ENCODE data around the gene CHRM1.

Gene CHRM1

GRCh38 chr11:62895501-62895900 is 25.7 kb downstream of the CHRM1 start:
- no peak overlapping the region for H2BK120ac ChIP-seq (ENCODE audit: low read depth, low read length)
- H3K9me3 ChIP-seq (replicated peaks in 1 of 2; ENCODE audit: control insufficient read depth in 2 of 2, insufficient read depth in 1 of 2, low read depth in 1 of 2, low read length in 2 of 2), result no peaks in the 10 kb centered on the region
- no peak overlapping the region for H3K23ac ChIP-seq (ENCODE audit: low read depth, low read length, poor library complexity)
- no peak overlapping the region for H3K4me2 ChIP-seq (ENCODE audit: insufficient read depth, low read length, poor library complexity, severe bottlenecking)
- H3K27me3 ChIP-seq (ENCODE audit: control insufficient read depth in 3 of 3, insufficient read depth in 3 of 3, low read depth in 1 of 3, low read length in 3 of 3), result no peaks in the 10 kb centered on the region
- no peak overlapping the region for H3K4me3 ChIP-seq (ENCODE audit: low read length in 2 of 2)
- H3K4ac ChIP-seq (ENCODE audit: low read length), result no peak overlapping the region
- H2AFZ ChIP-seq (ENCODE audit: low read length), result no peak overlapping the region
- H3K18ac ChIP-seq (ENCODE audit: low read length), result no peak overlapping the region
- H3K14ac ChIP-seq (ENCODE audit: low read length), result no peak overlapping the region
- DNase-seq (ENCODE audit: low spot score), result no peak
- no peak overlapping the region for H2BK5ac ChIP-seq (ENCODE audit: low read length)
- no CpG with 5 or more reads among the region's 6 CpGs for WGBS, 2 donors (ENCODE audit: extremely low coverage in 2 of 2, insufficient read length in 2 of 2, insufficient replicate concordance in 1 of 2)
- no peaks in the 10 kb centered on the region for H3K79me1 ChIP-seq (ENCODE audit: low read depth, low read length)
- H3K27ac ChIP-seq (replicated peaks; ENCODE audit: low read length), result no peak overlapping the region
- no peak overlapping the region for H2BK12ac ChIP-seq (ENCODE audit: low read length)
- H4K91ac ChIP-seq (ENCODE audit: low read depth, low read length, poor library complexity), result no peak overlapping the region
- no peak overlapping the region for H3K9ac ChIP-seq (ENCODE audit: low read depth, low read length, poor library complexity)
- no peaks in the 10 kb centered on the region for H3K4me1 ChIP-seq (ENCODE audit: control insufficient read depth in 2 of 2, insufficient read depth in 1 of 2, low read depth in 1 of 2, low read length in 2 of 2)
- H2AK5ac ChIP-seq (ENCODE audit: low read depth, low read length), result no peak overlapping the region
- H2BK15ac ChIP-seq (ENCODE audit: low read length), result no peak overlapping the region
- no peak overlapping the region for H4K8ac ChIP-seq (ENCODE audit: low read depth, low read length)
- no peaks in the 10 kb centered on the region for H3K36me3 ChIP-seq (replicated peaks in 1 of 2; ENCODE audit: control insufficient read depth in 2 of 2, insufficient read depth in 2 of 2, low read length in 2 of 2)

- Histone ChIP-seq H3K4ac (ENCODE audit: low read length) (no peak overlapping the region), H3K4me3 (ENCODE audit: low read length in 2 of 2) (no peak overlapping the region), H2BK5ac (ENCODE audit: low read length) (no peak overlapping the region), H2BK15ac (ENCODE audit: low read length) (no peak overlapping the region), H4K8ac (ENCODE audit: low read depth, low read length) (no peak overlapping the region), H3K4me2 (ENCODE audit: insufficient read depth, low read length, poor library complexity, severe bottlenecking) (no peak overlapping the region), H3K9me3 (replicated peaks in 1 of 2; ENCODE audit: control insufficient read depth in 2 of 2, insufficient read depth in 1 of 2, low read depth in 1 of 2, low read length in 2 of 2) (no peaks in the 10 kb centered on the region), H2AFZ (ENCODE audit: low read length) (no peak overlapping the region), H3K27ac (replicated peaks; ENCODE audit: low read length) (no peak overlapping the region), H3K79me1 (ENCODE audit: low read depth, low read length) (peaks cover 2% of the 10 kb centered on the region), H3K4me1 (ENCODE audit: control insufficient read depth in 2 of 2, insufficient read depth in 1 of 2, low read depth in 1 of 2, low read length in 2 of 2) (no peaks in the 10 kb centered on the region), H3K27me3 (ENCODE audit: control insufficient read depth in 3 of 3, insufficient read depth in 3 of 3, low read depth in 1 of 3, low read length in 3 of 3) (no peaks in the 10 kb centered on the region), H4K91ac (ENCODE audit: low read depth, low read length, poor library complexity) (no peak overlapping the region), H3K23ac (ENCODE audit: low read depth, low read length, poor library complexity) (no peak overlapping the region), H3K18ac (ENCODE audit: low read length) (no peak overlapping the region), H2AK5ac (ENCODE audit: low read depth, low read length) (no peak overlapping the region), H3K36me3 (replicated peaks in 1 of 2; ENCODE audit: control insufficient read depth in 2 of 2, insufficient read depth in 2 of 2, low read length in 2 of 2) (peaks cover 20 to 29% of the 10 kb centered on the region in 2 donors), H2BK120ac (ENCODE audit: low read depth, low read length) (no peak overlapping the region), H2BK12ac (ENCODE audit: low read length) (no peak overlapping the region), H3K14ac (ENCODE audit: low read length) (no peak overlapping the region), H3K9ac (ENCODE audit: low read depth, low read length, poor library complexity) (no peak overlapping the region)
- no peak for DNase-seq (ENCODE audit: low spot score)
- WGBS, 2 donors (ENCODE audit: extremely low coverage in 2 of 2, insufficient read length in 2 of 2, insufficient replicate concordance in 1 of 2), result no CpG with 5 or more reads among the region's 10 CpGs
These were observed 28.9 kb downstream of the CHRM1 start for GRCh38 chr11:62892077-62892922.

- Histone ChIP-seq H3K4ac (ENCODE audit: low read length) (no peak overlapping the region), H3K9ac (ENCODE audit: low read depth, low read length, poor library complexity) (no peak overlapping the region), H3K4me1 (ENCODE audit: control insufficient read depth in 2 of 2, insufficient read depth in 1 of 2, low read depth in 1 of 2, low read length in 2 of 2) (peaks cover 0 to 6% of the 10 kb centered on the region in 2 donors), H3K27ac (replicated peaks; ENCODE audit: low read length) (no peak overlapping the region), H3K14ac (ENCODE audit: low read length) (no peak overlapping the region), H3K36me3 (replicated peaks in 1 of 2; ENCODE audit: control insufficient read depth in 2 of 2, insufficient read depth in 2 of 2, low read length in 2 of 2) (peaks cover 39 to 54% of the 10 kb centered on the region in 2 donors), H2AK5ac (ENCODE audit: low read depth, low read length) (no peak overlapping the region), H4K8ac (ENCODE audit: low read depth, low read length) (no peak overlapping the region), H3K18ac (ENCODE audit: low read length) (no peak overlapping the region), H3K4me2 (ENCODE audit: insufficient read depth, low read length, poor library complexity, severe bottlenecking) (no peak overlapping the region), H3K79me1 (ENCODE audit: low read depth, low read length) (peaks cover 8% of the 10 kb centered on the region), H2BK5ac (ENCODE audit: low read length) (no peak overlapping the region), H2BK15ac (ENCODE audit: low read length) (no peak overlapping the region), H3K4me3 (ENCODE audit: low read length in 2 of 2) (no peak overlapping the region), H2BK120ac (ENCODE audit: low read depth, low read length) (no peak overlapping the region), H3K23ac (ENCODE audit: low read depth, low read length, poor library complexity) (no peak overlapping the region), H3K27me3 (ENCODE audit: control insufficient read depth in 3 of 3, insufficient read depth in 3 of 3, low read depth in 1 of 3, low read length in 3 of 3) (no peaks in the 10 kb centered on the region), H2BK12ac (ENCODE audit: low read length) (no peak overlapping the region), H4K91ac (ENCODE audit: low read depth, low read length, poor library complexity) (no peak overlapping the region), H2AFZ (ENCODE audit: low read length) (no peak overlapping the region), H3K9me3 (replicated peaks in 1 of 2; ENCODE audit: control insufficient read depth in 2 of 2, insufficient read depth in 1 of 2, low read depth in 1 of 2, low read length in 2 of 2) (no peaks in the 10 kb centered on the region)
- no CpG with 5 or more reads among the region's 11 CpGs for WGBS, 2 donors (ENCODE audit: extremely low coverage in 2 of 2, insufficient read length in 2 of 2, insufficient replicate concordance in 1 of 2)
- no peak for DNase-seq (ENCODE audit: low spot score)
These were observed 31.4 kb downstream of the CHRM1 start for GRCh38 chr11:62889484-62890437.

- no peak overlapping the region for H3K9ac ChIP-seq (ENCODE audit: low read depth, low read length, poor library complexity)
- H3K18ac ChIP-seq (ENCODE audit: low read length), result no peak overlapping the region
- no peak overlapping the region for H2BK12ac ChIP-seq (ENCODE audit: low read length)
- no peak overlapping the region for H3K14ac ChIP-seq (ENCODE audit: low read length)
- no peak overlapping the region for H3K4me3 ChIP-seq (ENCODE audit: low read length in 2 of 2)
- no peak overlapping the region for H2BK15ac ChIP-seq (ENCODE audit: low read length)
- H4K91ac ChIP-seq (ENCODE audit: low read depth, low read length, poor library complexity), result no peak overlapping the region
- H3K4me2 ChIP-seq (ENCODE audit: insufficient read depth, low read length, poor library complexity, severe bottlenecking), result no peak overlapping the region
- H3K36me3 ChIP-seq (replicated peaks in 1 of 2; ENCODE audit: control insufficient read depth in 2 of 2, insufficient read depth in 2 of 2, low read length in 2 of 2), result peaks cover 44 to 61% of the 10 kb centered on the region in 2 donors
- H3K27me3 ChIP-seq (ENCODE audit: control insufficient read depth in 3 of 3, insufficient read depth in 3 of 3, low read depth in 1 of 3, low read length in 3 of 3), result no peaks in the 10 kb centered on the region
- no peak for DNase-seq (ENCODE audit: low spot score)
- H4K8ac ChIP-seq (ENCODE audit: low read depth, low read length), result no peak overlapping the region
- no peak overlapping the region for H2BK5ac ChIP-seq (ENCODE audit: low read length)
- H3K27ac ChIP-seq (replicated peaks; ENCODE audit: low read length), result no peak overlapping the region
- no peak overlapping the region for H2AK5ac ChIP-seq (ENCODE audit: low read depth, low read length)
- H3K9me3 ChIP-seq (replicated peaks in 1 of 2; ENCODE audit: control insufficient read depth in 2 of 2, insufficient read depth in 1 of 2, low read depth in 1 of 2, low read length in 2 of 2), result no peaks in the 10 kb centered on the region
- WGBS, 2 donors (ENCODE audit: extremely low coverage in 2 of 2, insufficient read length in 2 of 2, insufficient replicate concordance in 1 of 2), result no CpG with 5 or more reads among the region's 2 CpGs
- H3K23ac ChIP-seq (ENCODE audit: low read depth, low read length, poor library complexity), result no peak overlapping the region
- peaks cover 8% of the 10 kb centered on the region for H3K79me1 ChIP-seq (ENCODE audit: low read depth, low read length)
- no peak overlapping the region for H2BK120ac ChIP-seq (ENCODE audit: low read depth, low read length)
- no peak overlapping the region for H2AFZ ChIP-seq (ENCODE audit: low read length)
- no peak overlapping the region for H3K4ac ChIP-seq (ENCODE audit: low read length)
- H3K4me1 ChIP-seq (ENCODE audit: control insufficient read depth in 2 of 2, insufficient read depth in 1 of 2, low read depth in 1 of 2, low read length in 2 of 2), result peaks cover 0 to 11% of the 10 kb centered on the region in 2 donors
These were observed 32.1 kb downstream of the CHRM1 start for GRCh38 chr11:62889126-62889483.

Measured in neuronal stem cell (in vitro differentiated cells).